Measurements from ENCODE around the gene LPP.

Gene LPP

DNA sequence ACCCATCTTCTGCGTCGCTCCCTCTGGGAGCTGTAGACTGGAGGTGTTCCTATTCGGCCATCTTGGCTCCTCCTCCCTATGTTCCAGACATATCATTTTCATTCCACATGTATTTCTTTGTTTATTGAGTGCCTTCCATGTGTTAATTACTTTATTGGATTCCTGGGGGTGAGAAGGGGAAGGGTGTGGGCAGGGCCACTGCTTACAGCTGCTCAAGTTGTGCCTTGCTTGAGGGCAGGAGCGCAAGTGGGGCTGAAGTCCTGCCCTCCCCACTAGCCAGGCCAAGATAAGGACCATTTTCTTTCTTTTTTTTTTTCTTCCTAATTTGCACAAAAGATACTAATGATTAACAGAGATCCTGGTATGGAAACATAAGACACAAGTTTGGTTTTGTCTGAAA lies 224.8 kb downstream of the LPP start:
- no peaks in the 10 kb centered on the region for H3K27me3 ChIP-seq
- no peaks in the 10 kb centered on the region for H3K36me3 ChIP-seq
- no peak for DNase-seq
- TF ChIP-seq, protein P1, sequence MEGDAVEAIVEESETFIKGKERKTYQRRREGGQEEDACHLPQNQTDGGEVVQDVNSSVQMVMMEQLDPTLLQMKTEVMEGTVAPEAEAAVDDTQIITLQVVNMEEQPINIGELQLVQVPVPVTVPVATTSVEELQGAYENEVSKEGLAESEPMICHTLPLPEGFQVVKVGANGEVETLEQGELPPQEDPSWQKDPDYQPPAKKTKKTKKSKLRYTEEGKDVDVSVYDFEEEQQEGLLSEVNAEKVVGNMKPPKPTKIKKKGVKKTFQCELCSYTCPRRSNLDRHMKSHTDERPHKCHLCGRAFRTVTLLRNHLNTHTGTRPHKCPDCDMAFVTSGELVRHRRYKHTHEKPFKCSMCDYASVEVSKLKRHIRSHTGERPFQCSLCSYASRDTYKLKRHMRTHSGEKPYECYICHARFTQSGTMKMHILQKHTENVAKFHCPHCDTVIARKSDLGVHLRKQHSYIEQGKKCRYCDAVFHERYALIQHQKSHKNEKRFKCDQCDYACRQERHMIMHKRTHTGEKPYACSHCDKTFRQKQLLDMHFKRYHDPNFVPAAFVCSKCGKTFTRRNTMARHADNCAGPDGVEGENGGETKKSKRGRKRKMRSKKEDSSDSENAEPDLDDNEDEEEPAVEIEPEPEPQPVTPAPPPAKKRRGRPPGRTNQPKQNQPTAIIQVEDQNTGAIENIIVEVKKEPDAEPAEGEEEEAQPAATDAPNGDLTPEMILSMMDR (IDR thresholded peaks at IDR 0.05; ENCODE audit: low read depth, low read length) = no peak
- no peak overlapping the region for H3K4me3 ChIP-seq (ENCODE audit: low read depth, low read length)
- H3K9me3 ChIP-seq = no peaks in the 10 kb centered on the region
- H3K4me1 ChIP-seq = no peaks in the 10 kb centered on the region

GRCh38 chr3:188380252-188380651 lies 226.3 kb downstream of the LPP start:
- TF ChIP-seq, protein P1 (IDR thresholded peaks at IDR 0.05; ENCODE audit: low read depth, low read length) = no peak
- H3K36me3 ChIP-seq = no peaks in the 10 kb centered on the region
- no peaks in the 10 kb centered on the region for H3K27me3 ChIP-seq
- H3K9me3 ChIP-seq = no peaks in the 10 kb centered on the region
- no peaks in the 10 kb centered on the region for H3K4me1 ChIP-seq
- H3K4me3 ChIP-seq (ENCODE audit: low read depth, low read length) = no peak overlapping the region
- DNase-seq = no peak

DNA sequence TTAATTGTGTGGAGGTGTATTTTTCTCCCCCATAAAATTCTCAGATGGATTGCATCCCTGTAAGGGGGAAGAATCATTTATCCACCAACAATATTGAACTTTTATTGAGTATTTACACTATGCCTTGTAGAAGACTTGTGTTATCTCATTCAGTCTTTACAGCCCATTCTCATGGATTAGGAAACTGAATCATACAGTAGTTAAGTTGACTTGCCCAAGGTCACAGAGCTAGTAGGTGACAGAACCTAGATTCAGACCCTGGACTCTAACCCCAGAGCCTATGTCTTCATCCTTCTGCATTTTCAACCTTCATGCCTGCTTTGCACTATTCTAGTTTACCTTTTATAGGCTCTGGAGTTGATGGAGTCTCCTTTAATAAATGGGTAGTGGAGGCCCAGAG lies 226.8 kb downstream of the LPP start:
- Histone ChIP-seq H3K27me3 (no peaks in the 10 kb centered on the region), H3K4me1 (no peaks in the 10 kb centered on the region), H3K9me3 (no peaks in the 10 kb centered on the region), H3K4me3 (ENCODE audit: low read depth, low read length) (no peak overlapping the region), H3K36me3 (no peaks in the 10 kb centered on the region)
- DNase-seq = no peak
- TF ChIP-seq, protein P1 (IDR thresholded peaks at IDR 0.05; ENCODE audit: low read depth, low read length) = no peak

DNA sequence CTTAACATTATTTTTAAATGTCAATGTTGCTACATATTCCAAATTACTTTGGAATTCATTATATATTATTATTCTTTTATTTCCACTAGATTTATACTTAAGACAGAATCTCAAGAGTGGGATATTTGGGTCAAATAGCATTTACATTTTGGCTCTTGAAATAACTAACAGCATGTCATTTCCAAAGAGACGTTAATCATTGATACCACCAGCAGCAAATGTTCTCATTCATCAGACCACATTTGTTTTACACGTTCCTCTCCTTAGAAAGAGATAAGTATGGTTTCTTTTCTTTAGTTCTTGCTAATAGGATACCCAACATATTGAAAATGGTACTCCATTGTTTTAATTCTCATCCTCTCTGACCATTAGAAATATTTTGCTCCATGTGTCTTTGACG lies 229.8 kb downstream of the LPP start:
- DNase-seq = no peak
- no peaks in the 10 kb centered on the region for H3K27me3 ChIP-seq
- TF ChIP-seq, protein P1 (IDR thresholded peaks at IDR 0.05; ENCODE audit: low read depth, low read length) = no peak
- H3K9me3 ChIP-seq = no peaks in the 10 kb centered on the region
- H3K36me3 ChIP-seq = no peaks in the 10 kb centered on the region
- H3K4me1 ChIP-seq = no peaks in the 10 kb centered on the region
- no peak overlapping the region for H3K4me3 ChIP-seq (ENCODE audit: low read depth, low read length)

DNA sequence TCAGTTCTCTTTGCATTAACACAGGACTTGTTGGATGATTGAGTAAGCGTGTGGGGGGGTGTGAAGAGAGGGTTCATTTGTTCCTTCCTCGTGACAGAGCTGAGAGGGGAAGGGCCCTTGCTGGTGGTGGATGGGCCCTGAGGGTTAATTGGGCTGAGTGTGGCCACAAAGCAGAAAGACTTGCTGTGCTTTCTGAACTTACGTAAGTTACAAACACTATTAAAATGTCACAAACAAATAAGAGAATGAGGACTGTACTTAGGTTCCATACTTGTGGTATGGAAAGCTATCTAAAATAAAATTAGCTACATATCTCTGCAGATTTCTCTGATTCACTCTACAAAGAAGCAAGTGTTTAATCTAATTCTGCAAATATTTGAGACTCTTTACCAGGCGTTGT lies 231.3 kb downstream of the LPP start:
- Histone ChIP-seq H3K27me3 (no peaks in the 10 kb centered on the region), H3K9me3 (no peaks in the 10 kb centered on the region), H3K36me3 (no peaks in the 10 kb centered on the region), H3K4me1 (no peaks in the 10 kb centered on the region), H3K4me3 (ENCODE audit: low read depth, low read length) (no peak overlapping the region)
- no peak for DNase-seq
- TF ChIP-seq, protein P1 (IDR thresholded peaks at IDR 0.05; ENCODE audit: low read depth, low read length) = no peak

DNA sequence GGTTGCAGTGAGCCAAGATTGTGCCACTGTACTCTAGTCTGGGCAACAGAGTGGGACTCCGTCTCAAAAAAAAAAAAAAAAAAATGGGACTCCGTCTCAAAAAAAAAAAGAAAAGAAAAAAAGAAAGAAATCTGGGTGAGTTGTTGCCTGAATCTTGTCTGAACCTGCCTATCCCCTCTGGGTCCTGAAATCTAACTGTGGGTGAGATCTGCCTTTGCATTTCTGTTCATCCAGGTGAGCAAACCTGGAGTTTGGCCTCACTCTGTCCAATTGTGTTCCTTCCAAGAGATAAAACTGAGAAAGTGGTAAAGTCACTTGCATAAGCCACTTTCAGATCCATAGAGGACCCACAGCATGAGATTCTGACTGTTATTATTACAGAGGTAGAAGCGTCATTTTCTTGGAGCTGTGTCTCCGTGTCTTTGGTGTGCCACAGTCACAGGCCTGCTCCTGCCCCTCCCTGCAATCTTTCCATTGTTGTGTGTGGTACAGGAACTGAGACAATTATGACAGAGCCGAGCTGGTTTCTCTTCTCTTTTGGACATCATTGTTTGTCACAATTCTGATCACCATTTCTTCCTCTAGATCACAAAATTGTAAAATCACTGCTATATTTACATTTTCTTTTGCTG lies 235.9 kb downstream of the LPP start:
- Histone ChIP-seq H3K4me1 (no peaks in the 10 kb centered on the region), H3K36me3 (no peaks in the 10 kb centered on the region), H3K4me3 (ENCODE audit: low read depth, low read length) (no peak overlapping the region), H3K27me3 (no peaks in the 10 kb centered on the region), H3K9me3 (no peaks in the 10 kb centered on the region)
- TF ChIP-seq, protein P1 (IDR thresholded peaks at IDR 0.05; ENCODE audit: low read depth, low read length) = no peak
- no peak for DNase-seq

Data from BE2C (cell line).